Erythroblast (primary cell): Measurements from ENCODE around the gene C10orf90.

Experiments
- DNase-seq, 2 experiments: peaks; one replicate each; lab custom pipeline; 2025; lab: John Stamatoyannopoulos, UW
- GATA1 ChIP-seq: IDR thresholded peaks from 2 replicates; pipeline ENCODE4 v1.6.1; 2011; ENCODE audit warnings: low read depth, mild to moderate bottlenecking, control low read depth, low read length, moderate library complexity
- POLR2A ChIP-seq: IDR thresholded peaks from 2 replicates; pipeline ENCODE4 v1.6.1; 2011; ENCODE audit warnings: mild to moderate bottlenecking, low read length

Gene C10orf90

GRCh38 chr10:126549344-126549743, 121.1 kb downstream of the C10orf90 start:
- DNase-seq, result no peak
- TF ChIP-seq POLR2A (no peak), GATA1 (no peak)

- no peak for DNase-seq
- no peak for TF ChIP-seq POLR2A
- TF ChIP-seq GATA1, result no peak
Measured at GRCh38 chr10:126544565-126544964, 125.9 kb downstream of the C10orf90 start.

GRCh38 chr10:126538439-126539135, 131.9 kb downstream of the C10orf90 start:
- TF ChIP-seq POLR2A, result no peak
- TF ChIP-seq GATA1, result no peak
- DNase-seq, result no peak

- no peak for TF ChIP-seq GATA1
- no peak for TF ChIP-seq POLR2A
- no peak for DNase-seq
Measured at GRCh38 chr10:126536656-126537055, 133.8 kb downstream of the C10orf90 start.

- DNase-seq, result no peak
- TF ChIP-seq POLR2A (no peak), GATA1 (no peak)
Measured at GRCh38 chr10:126536148-126536547, 134.3 kb downstream of the C10orf90 start.

- no peak for DNase-seq
- no peak for TF ChIP-seq GATA1
- no peak for TF ChIP-seq POLR2A
Measured at GRCh38 chr10:126533644-126534043, 136.8 kb downstream of the C10orf90 start.

- no peak for DNase-seq
- no peak for TF ChIP-seq GATA1
- TF ChIP-seq POLR2A, result no peak
Measured at GRCh38 chr10:126528315-126528835, 142.1 kb downstream of the C10orf90 start.

- DNase-seq, result no peak
- TF ChIP-seq GATA1, result no peak
- no peak for TF ChIP-seq POLR2A
Measured at GRCh38 chr10:126527645-126528314, 142.7 kb downstream of the C10orf90 start.

GRCh38 chr10:126525326-126525725, 145.2 kb downstream of the C10orf90 start:
- DNase-seq, result no peak
- no peak for TF ChIP-seq GATA1
- no peak for TF ChIP-seq POLR2A

GRCh38 chr10:126524526-126524925, 146.0 kb downstream of the C10orf90 start:
- DNase-seq, result no peak
- TF ChIP-seq POLR2A, result no peak
- no peak for TF ChIP-seq GATA1

GRCh38 chr10:126523071-126523470, 147.4 kb downstream of the C10orf90 start:
- TF ChIP-seq POLR2A (no peak), GATA1 (no peak)
- no peak for DNase-seq

GRCh38 chr10:126521399-126521798, 149.1 kb downstream of the C10orf90 start:
- no peak for DNase-seq
- TF ChIP-seq GATA1 (no peak), POLR2A (no peak)

- no peak for DNase-seq
- TF ChIP-seq GATA1 (no peak), POLR2A (no peak)
Measured at GRCh38 chr10:126520751-126521317, 149.7 kb downstream of the C10orf90 start.

- DNase-seq, result no peak
Measured at GRCh38 chr10:126519992-126520391, 150.5 kb downstream of the C10orf90 start.

GRCh38 chr10:126519185-126519584, 151.3 kb downstream of the C10orf90 start:
- TF ChIP-seq POLR2A, result no peak
- no peak for TF ChIP-seq GATA1
- no peak for DNase-seq

More at GRCh38 chr10:126519992-126520391, 150.5 kb downstream of the C10orf90 start:
- TF ChIP-seq POLR2A (no peak), GATA1 (no peak)
